OCI-LY3 (cell line): Measurements from ENCODE around the gene PPY.

Source experiments
- H2AFZ ChIP-seq: fragments of 200-600, 300-600 bp; shearing (Covaris generic); 2 replicates; pipeline ENCODE4 v1.6.0; 2014; ENCODE audit warnings: antibody characterized with exemption, low read depth, low read length
- H3K27ac ChIP-seq: fragments of 200-600, 300-600 bp; sonication (generic); 2 replicates; pipeline ENCODE4 v1.5.1; 2014; ENCODE audit warnings: mild to moderate bottlenecking, low read length, moderate library complexity, mixed read lengths
- H3K27me3 ChIP-seq: fragments of 200-600, 300-600 bp; sonication (generic); 2 replicates; pipeline ENCODE4 v1.6.1; 2014; ENCODE audit warnings: low read depth, low read length, mixed read lengths
- H3K36me3 ChIP-seq: fragments of 200-600, 300-600 bp; sonication (generic); replicated peaks from 2 replicates; pipeline ENCODE3; 2014; ENCODE audit warnings: low read depth, low read length, mixed read lengths
- H3K4me1 ChIP-seq: fragments of 300-600, 200-600 bp; sonication (generic); 2 replicates; pipeline ENCODE4 v1.6.1; 2014; ENCODE audit warnings: low read length, mixed read lengths
- H3K4me2 ChIP-seq: fragments of 200-600, 300-600 bp; sonication (generic); 2 replicates; pipeline ENCODE4 v1.6.1; 2014; ENCODE audit warnings: low read length, mixed read lengths
- H3K4me3 ChIP-seq: fragments of 300-600, 200-600 bp; sonication (generic); 2 replicates; pipeline ENCODE4 v1.5.1; 2014; ENCODE audit warnings: antibody characterized with exemption, mild to moderate bottlenecking, low read length, moderate library complexity
- H3K79me2 ChIP-seq: fragments of 300-600, 200-600 bp; shearing (Covaris generic); 2 replicates; pipeline ENCODE4 v1.6.1; 2014; ENCODE audit warnings: mild to moderate bottlenecking, low read length, mixed read lengths
- H3K9ac ChIP-seq: fragments of 300-600, 200-600 bp; shearing (Covaris generic); 2 replicates; pipeline ENCODE4 v1.6.0; 2014; ENCODE audit warnings: mild to moderate bottlenecking, low read length, moderate library complexity
- H3K9me3 ChIP-seq: fragments of 200-600, 300-600 bp; shearing (Covaris generic); 2 replicates; pipeline ENCODE4 v1.6.1; 2014; ENCODE audit warnings: low read length, mixed read lengths; ENCODE audit not compliant: insufficient read depth
- H4K20me1 ChIP-seq: fragments of 200-600, 300-600 bp; sonication (generic); 2 replicates; pipeline ENCODE4 v1.6.1; 2016; ENCODE audit warnings: low read length, mixed read lengths; ENCODE audit not compliant: insufficient read depth
- CTCF ChIP-seq: fragments of 200-600, 300-600 bp; sonication (generic); IDR thresholded peaks from 2 replicates; pipeline ENCODE4 v1.5.1; 2014; ENCODE audit warnings: antibody characterized with exemption, low read length, low read depth
- EZH2phosphoT487 ChIP-seq: fragments of 200-600 bp; shearing (Covaris generic); IDR thresholded peaks from 2 replicates; pipeline ENCODE4 v1.6.1; 2018; ENCODE audit warnings: antibody characterized with exemption, mixed run types, low read depth

PPY gene

GRCh38 chr17:43924558-43924957 lies 17.7 kb downstream of the PPY start:
- no peaks in the 10 kb centered on the region for H3K9me3 ChIP-seq
- H4K20me1 ChIP-seq, result no peaks in the 10 kb centered on the region
- H3K4me2 ChIP-seq, result peak overlapping the region; percentile 42
- no peak overlapping the region for H3K4me3 ChIP-seq
- no peaks in the 10 kb centered on the region for H3K36me3 ChIP-seq
- peaks cover 11% of the 10 kb centered on the region for H3K4me1 ChIP-seq
- peak overlapping the region; percentile 52; the same call in 1 of the 2 replicates for H2AFZ ChIP-seq
- TF ChIP-seq EZH2phosphoT487, result no peak
- no peak for TF ChIP-seq CTCF
- no peak overlapping the region for H3K9ac ChIP-seq
- H3K27me3 ChIP-seq, result no peaks in the 10 kb centered on the region
- H3K27ac ChIP-seq, result no peak overlapping the region
- H3K79me2 ChIP-seq, result no peaks in the 10 kb centered on the region

GRCh38 chr17:43920500-43921095 lies 21.7 kb downstream of the PPY start:
- TF ChIP-seq EZH2phosphoT487, result no peak
- TF ChIP-seq CTCF, result no peak
- Histone ChIP-seq H3K27me3 (no peaks in the 10 kb centered on the region), H2AFZ (no peak overlapping the region)

GRCh38 chr17:43918026-43918389 lies 24.3 kb downstream of the PPY start:
- Histone ChIP-seq H3K4me2 (no peak overlapping the region), H3K79me2 (no peaks in the 10 kb centered on the region), H3K4me3 (no peak overlapping the region), H3K9ac (no peak overlapping the region), H3K27ac (no peak overlapping the region), H3K27me3 (no peaks in the 10 kb centered on the region), H3K9me3 (no peaks in the 10 kb centered on the region), H4K20me1 (no peaks in the 10 kb centered on the region), H3K36me3 (no peaks in the 10 kb centered on the region), H3K4me1 (no peaks in the 10 kb centered on the region), H2AFZ (no peak overlapping the region)
- no peak for TF ChIP-seq CTCF
- no peak for TF ChIP-seq EZH2phosphoT487

More at GRCh38 chr17:43920500-43921095, 21.7 kb downstream of the PPY start:
- no peaks in the 10 kb centered on the region for H3K79me2 ChIP-seq
- no peak overlapping the region for H3K4me3 ChIP-seq
- H4K20me1 ChIP-seq, result no peaks in the 10 kb centered on the region
- no peak overlapping the region for H3K4me2 ChIP-seq
- no peak overlapping the region for H3K27ac ChIP-seq
- no peaks in the 10 kb centered on the region for H3K9me3 ChIP-seq
- no peak overlapping the region for H3K9ac ChIP-seq
- peaks cover 11% of the 10 kb centered on the region for H3K4me1 ChIP-seq
- no peaks in the 10 kb centered on the region for H3K36me3 ChIP-seq

- Histone ChIP-seq H2AFZ (no peak overlapping the region), H3K4me1 (no peaks in the 10 kb centered on the region), H3K27ac (no peak overlapping the region), H3K9me3 (no peaks in the 10 kb centered on the region), H3K9ac (no peak overlapping the region), H3K4me2 (no peak overlapping the region), H3K36me3 (no peaks in the 10 kb centered on the region), H3K79me2 (no peaks in the 10 kb centered on the region), H3K4me3 (no peak overlapping the region), H3K27me3 (no peaks in the 10 kb centered on the region; the same call in 1 of the 2 replicates), H4K20me1 (no peaks in the 10 kb centered on the region)
- TF ChIP-seq CTCF, result no peak
- no peak for TF ChIP-seq EZH2phosphoT487
Measured at GRCh38 chr17:43917348-43918025, 24.8 kb downstream of the PPY start.
